Natural killer cell (primary cell): ENCODE results near the gene ITIH3. TPM values are rescaled to one million over a fixed set of nuclear protein-coding genes. Genes with fewer than 3 reads are reported as not detected.

ENCODE experiments used
- ATAC-seq, 3 donors: fragments of 150-1000 bp in 2 of 3; fragments of 200-7000 bp in 1 of 3; cut with Tn5 transposase; 1 replicate in 1 of 3; 2 replicates in 2 of 3; pipeline ENCODE4 v1.10.0; 2021; ENCODE audit warnings: mild to moderate bottlenecking in 2 of 3, moderate library complexity in 2 of 3
- DNase-seq, 2 donors: peaks; one replicate each; pipeline versions ENCODE4 v3.0.0 to v3.0.0-alpha.2; 2013 to 2021; ENCODE audit warnings: mixed read lengths in 1 of 2
- H3K27ac ChIP-seq: one replicate; pipeline ENCODE4 v1.5.1; 2013; ENCODE audit warnings: mild to moderate bottlenecking, low read length
- H3K27me3 ChIP-seq: one replicate; pipeline ENCODE4 v1.6.1; 2013; ENCODE audit warnings: low read length; ENCODE audit not compliant: control insufficient read depth, insufficient read depth
- H3K36me3 ChIP-seq: one replicate; pipeline ENCODE4 v1.6.1; 2013; ENCODE audit warnings: low read length; ENCODE audit not compliant: control insufficient read depth, insufficient read depth
- H3K4me1 ChIP-seq: one replicate; pipeline ENCODE4 v1.6.1; 2013; ENCODE audit warnings: low read length; ENCODE audit not compliant: control insufficient read depth, insufficient read depth
- H3K4me3 ChIP-seq: one replicate; pipeline ENCODE4 v1.5.1; 2013; ENCODE audit warnings: low read length
- H3K9me3 ChIP-seq: one replicate; pipeline ENCODE4 v1.6.1; 2013; ENCODE audit warnings: low read length; ENCODE audit not compliant: control insufficient read depth, insufficient read depth
- H3K27ac Mint-ChIP-seq, 2 donors: one replicate each; pipeline ENCODE4 v1.8.0; 2022; ENCODE audit warnings: mild to moderate bottlenecking in 2 of 2, mixed read lengths in 2 of 2, moderate library complexity in 1 of 2
- H3K27me3 Mint-ChIP-seq, 2 donors: one replicate each; pipeline ENCODE4 v1.8.0; 2022; ENCODE audit warnings: low read depth in 2 of 2, mixed read lengths in 2 of 2
- H3K36me3 Mint-ChIP-seq: one replicate; pipeline ENCODE4 v1.8.0; 2022; ENCODE audit warnings: mixed read lengths
- H3K4me1 Mint-ChIP-seq, 2 donors: one replicate each; pipeline ENCODE4 v1.8.0; 2022; ENCODE audit warnings: mixed read lengths in 2 of 2
- H3K4me3 Mint-ChIP-seq: one replicate; pipeline ENCODE4 v1.8.0; 2022; ENCODE audit warnings: mild to moderate bottlenecking, moderate library complexity, mixed read lengths
- H3K9me3 Mint-ChIP-seq, 2 donors: one replicate each; pipeline ENCODE4 v1.8.0; 2022; ENCODE audit warnings: mixed read lengths in 2 of 2
- CTCF ChIP-seq: fragments of 200-600 bp; IDR thresholded peaks from one replicate; pipeline ENCODE4 v1.8.0; 2022; ENCODE audit warnings: antibody characterized with exemption
- WGBS: methylation state at CpG from one replicate; pipeline ENCODE4 v1.1.7; 2013; ENCODE audit warnings: missing lambda C conversion rate; ENCODE audit not compliant: insufficient coverage; 5-methylcytosine and 5-hydroxymethylcytosine counted together
- intact Hi-C: fragments of 100-400 bp; cut with micrococcal nuclease; formaldehyde crosslinking; loops from one replicate; pipeline ENCODE4 v1.14.2; 2022
- total RNA-seq, 4 donors: library from RNA; stranded (reverse); fragments of 120-200 nt in 1 of 4; gene quantifications; one replicate each; pipeline versions ENCODE4 v1.2.3 to v1.2.4, GENCODE V29; 2013 to 2022

Gene ITIH3
- total RNA-seq, result not detected
- not detected for total RNA-seq (2013)

- no peaks in the 10 kb centered on the region for H3K4me1 ChIP-seq
- no peak for ATAC-seq
- no peak for DNase-seq
- Mint-ChIP-seq H3K27me3 (no peaks in the 10 kb centered on the region), H3K9me3 (no peaks in the 10 kb centered on the region), H3K4me3 (no peak within 1 kb of the TSS), H3K27ac (no peak within 1 kb of the TSS), H3K36me3 (no peaks in the 10 kb centered on the region), H3K4me1 (peaks cover 0 to 4% of the 10 kb centered on the region in 2 donors)
- no peak within 1 kb of the TSS for H3K4me3 ChIP-seq
- no peaks in the 10 kb centered on the region for H3K27me3 ChIP-seq
- H3K36me3 ChIP-seq, result no peaks in the 10 kb centered on the region
- WGBS, result 87% methylated on average over 10 of the region's 10 CpGs
- no peaks in the 10 kb centered on the region for H3K9me3 ChIP-seq
- H3K27ac ChIP-seq, result no peak within 1 kb of the TSS
- intact Hi-C loops, result no loop called here
- TF ChIP-seq CTCF, result no peak
These were observed at the start of gene ITIH3 for GRCh38 chr3:52794612-52795099. Gene ITIH3 (plus strand): TSS chr3:52794796. CDS start chr3:52794804, 8 bp downstream.

- no peaks in the 10 kb centered on the region for H3K9me3 Mint-ChIP-seq
- Histone ChIP-seq H3K27me3 (no peaks in the 10 kb centered on the region), H3K27ac (no peak overlapping the region), H3K4me1 (no peaks in the 10 kb centered on the region), H3K4me3 (no peak overlapping the region), H3K36me3 (peaks cover 35% of the 10 kb centered on the region), H3K9me3 (no peaks in the 10 kb centered on the region)
- H3K4me3 Mint-ChIP-seq, result no peak overlapping the region
- WGBS, result 100% methylated on average over 3 of the region's 3 CpGs
- H3K27ac Mint-ChIP-seq, result no peak overlapping the region
- no peaks in the 10 kb centered on the region for H3K4me1 Mint-ChIP-seq
- H3K36me3 Mint-ChIP-seq, result no peaks in the 10 kb centered on the region
- TF ChIP-seq CTCF, result no peak
- no peak for ATAC-seq
- no peaks in the 10 kb centered on the region for H3K27me3 Mint-ChIP-seq
- intact Hi-C loops, result no loop called here
- no peak for DNase-seq
These were observed 42.4 kb upstream of the ITIH3 start for GRCh38 chr3:52752045-52752660.

- Mint-ChIP-seq H3K9me3 (no peaks in the 10 kb centered on the region), H3K27ac (no peak overlapping the region), H3K4me1 (no peaks in the 10 kb centered on the region), H3K36me3 (no peaks in the 10 kb centered on the region), H3K27me3 (no peaks in the 10 kb centered on the region), H3K4me3 (no peak overlapping the region)
- Histone ChIP-seq H3K4me1 (no peaks in the 10 kb centered on the region), H3K9me3 (no peaks in the 10 kb centered on the region), H3K4me3 (no peak overlapping the region), H3K36me3 (peaks cover 34% of the 10 kb centered on the region), H3K27ac (no peak overlapping the region), H3K27me3 (no peaks in the 10 kb centered on the region)
- intact Hi-C loops, result no loop called here
- DNase-seq (no peak), ATAC-seq (no peak)
- WGBS, result 100% methylated on average over 4 of the region's 4 CpGs
- TF ChIP-seq CTCF, result no peak
These were observed 40.2 kb upstream of the ITIH3 start for GRCh38 chr3:52754373-52754772.

- intact Hi-C loops, result no loop called here
- DNase-seq (no peak), ATAC-seq (no peak)
- TF ChIP-seq CTCF, result no peak
- H3K4me3 Mint-ChIP-seq, result no peak overlapping the region
- WGBS, result no CpG with 5 or more reads among the region's 1 CpG
- H3K27me3 Mint-ChIP-seq, result no peaks in the 10 kb centered on the region
- H3K27ac Mint-ChIP-seq, result no peak overlapping the region
- Histone ChIP-seq H3K36me3 (peaks cover 29% of the 10 kb centered on the region), H3K27ac (no peak overlapping the region), H3K4me1 (no peaks in the 10 kb centered on the region), H3K27me3 (no peaks in the 10 kb centered on the region), H3K4me3 (no peak overlapping the region), H3K9me3 (no peaks in the 10 kb centered on the region)
- H3K4me1 Mint-ChIP-seq, result no peaks in the 10 kb centered on the region
- H3K9me3 Mint-ChIP-seq, result no peaks in the 10 kb centered on the region
- H3K36me3 Mint-ChIP-seq, result no peaks in the 10 kb centered on the region
These were observed 38.5 kb upstream of the ITIH3 start for GRCh38 chr3:52756141-52756540.
